Thyroid gland (tissue), 4 donors: ENCODE measurements around the gene FKBP1B.

Experiments used
- POLR2A ChIP-seq, 2 donors: fragments of 450-650 bp; IDR thresholded peaks; one replicate each; pipeline ENCODE4 v1.6.1; 2017; ENCODE audit warnings: antibody characterized with exemption in 2 of 2, mild to moderate bottlenecking in 2 of 2, moderate library complexity in 1 of 2
- TF ChIP-seq, protein P1 (sequence below), 6 experiments: fragments of 200-600 bp in 3 of 6; fragments of 450-650 bp in 3 of 6; sonication (generic) in 3 of 6; IDR thresholded peaks; one replicate each; pipeline ENCODE4 v1.5.1; 2016 to 2019; ENCODE audit warnings: antibody characterized with exemption in 6 of 6, mild to moderate bottlenecking in 2 of 6, inconsistent platforms in 1 of 6, moderate library complexity in 1 of 6

DNA sequence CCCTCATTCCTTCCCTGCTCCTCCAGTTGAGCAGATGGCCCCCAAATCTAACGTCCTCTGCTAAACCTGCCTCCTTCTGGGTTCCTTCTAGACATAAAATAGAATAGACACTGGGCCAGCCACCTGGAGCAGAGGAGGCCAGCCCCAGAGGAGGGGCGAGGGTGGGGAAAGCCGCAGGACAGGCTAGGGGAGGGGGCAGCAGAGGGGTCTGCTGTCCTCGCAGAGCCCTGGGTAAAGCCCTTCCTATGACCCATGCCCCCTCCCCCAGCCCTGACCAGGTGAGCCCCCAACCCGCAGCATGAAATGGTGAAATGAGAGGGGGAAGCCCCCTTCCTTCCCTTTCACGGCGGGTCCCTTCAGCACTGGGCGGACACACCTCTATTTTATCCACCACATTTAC, 31.8 kb upstream of the FKBP1B start:
- TF ChIP-seq, protein P1, sequence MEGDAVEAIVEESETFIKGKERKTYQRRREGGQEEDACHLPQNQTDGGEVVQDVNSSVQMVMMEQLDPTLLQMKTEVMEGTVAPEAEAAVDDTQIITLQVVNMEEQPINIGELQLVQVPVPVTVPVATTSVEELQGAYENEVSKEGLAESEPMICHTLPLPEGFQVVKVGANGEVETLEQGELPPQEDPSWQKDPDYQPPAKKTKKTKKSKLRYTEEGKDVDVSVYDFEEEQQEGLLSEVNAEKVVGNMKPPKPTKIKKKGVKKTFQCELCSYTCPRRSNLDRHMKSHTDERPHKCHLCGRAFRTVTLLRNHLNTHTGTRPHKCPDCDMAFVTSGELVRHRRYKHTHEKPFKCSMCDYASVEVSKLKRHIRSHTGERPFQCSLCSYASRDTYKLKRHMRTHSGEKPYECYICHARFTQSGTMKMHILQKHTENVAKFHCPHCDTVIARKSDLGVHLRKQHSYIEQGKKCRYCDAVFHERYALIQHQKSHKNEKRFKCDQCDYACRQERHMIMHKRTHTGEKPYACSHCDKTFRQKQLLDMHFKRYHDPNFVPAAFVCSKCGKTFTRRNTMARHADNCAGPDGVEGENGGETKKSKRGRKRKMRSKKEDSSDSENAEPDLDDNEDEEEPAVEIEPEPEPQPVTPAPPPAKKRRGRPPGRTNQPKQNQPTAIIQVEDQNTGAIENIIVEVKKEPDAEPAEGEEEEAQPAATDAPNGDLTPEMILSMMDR (IDR thresholded peaks at IDR 0.05): no peak
- TF ChIP-seq POLR2A (IDR thresholded peaks at IDR 0.05): no peak
